Measurements from ENCODE around the gene CUL4B.

Gene CUL4B

GRCh38 chrX:120486786-120487185 lies 74.0 kb downstream of the CUL4B start:
- Histone ChIP-seq H3K27me3 (no peaks in the 10 kb centered on the region), H3K9me3 (no peaks in the 10 kb centered on the region), H3K4me3 (ENCODE audit: low read depth in 1 of 2, low read length in 1 of 2) (no peak overlapping the region)

DNA sequence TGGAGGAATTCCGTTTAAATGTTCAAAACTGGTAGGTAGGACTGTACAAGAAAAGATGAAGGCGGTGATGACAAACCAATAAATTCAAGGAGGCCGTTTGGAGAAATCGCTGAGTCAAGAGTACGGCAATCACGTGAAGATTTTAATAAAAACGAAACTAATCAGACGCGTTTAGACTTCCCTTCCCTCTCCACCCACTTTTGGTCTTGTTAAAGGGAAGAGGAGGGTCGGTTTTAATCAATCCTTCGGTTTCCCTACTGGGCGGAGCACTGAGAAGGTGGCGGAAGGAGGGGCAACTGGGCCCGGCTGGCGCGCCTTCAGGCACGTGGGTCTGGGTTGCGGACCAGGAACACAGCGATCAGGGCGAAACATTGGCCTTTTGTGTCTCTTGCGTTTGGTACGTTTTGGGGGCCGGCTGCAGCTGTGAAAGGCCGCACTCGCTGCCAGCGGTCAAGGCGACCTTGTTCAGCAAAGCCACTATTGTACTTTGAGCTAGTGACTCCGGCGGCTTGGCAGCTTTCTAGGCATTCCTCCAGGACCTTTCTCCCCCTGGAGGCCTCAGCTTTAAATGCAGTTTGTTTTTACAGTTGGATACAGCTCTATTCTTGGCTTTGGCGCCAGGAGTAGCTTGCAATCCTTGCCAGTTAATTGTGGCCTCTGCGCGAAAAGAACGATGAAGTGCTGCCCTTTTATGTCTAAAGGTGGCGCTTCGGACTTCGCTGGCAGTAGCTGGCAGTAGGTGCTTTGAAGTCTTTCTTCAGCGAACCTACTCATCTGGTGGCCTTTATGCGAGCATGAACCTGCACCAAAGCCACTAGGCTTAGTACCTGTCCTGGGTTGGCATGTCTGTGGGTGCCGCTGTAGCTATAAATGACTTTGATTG lies 74.9 kb downstream of the CUL4B start:
- Histone ChIP-seq H3K36me3 (no peaks in the 10 kb centered on the region), H3K4me1 (ENCODE audit: control insufficient read depth in 1 of 2, insufficient read depth in 1 of 2, low read depth in 1 of 2, low read length in 1 of 2) (peaks cover 8 to 13% of the 10 kb centered on the region in 2 experiments), H3K4me3 (ENCODE audit: low read depth in 1 of 2, low read length in 1 of 2) (peak overlapping the region; percentile 48 to 56), H3K27me3 (no peaks in the 10 kb centered on the region), H3K9me3 (no peaks in the 10 kb centered on the region), H3K27ac (peak overlapping the region; percentile 72)
- TF ChIP-seq, protein P1, sequence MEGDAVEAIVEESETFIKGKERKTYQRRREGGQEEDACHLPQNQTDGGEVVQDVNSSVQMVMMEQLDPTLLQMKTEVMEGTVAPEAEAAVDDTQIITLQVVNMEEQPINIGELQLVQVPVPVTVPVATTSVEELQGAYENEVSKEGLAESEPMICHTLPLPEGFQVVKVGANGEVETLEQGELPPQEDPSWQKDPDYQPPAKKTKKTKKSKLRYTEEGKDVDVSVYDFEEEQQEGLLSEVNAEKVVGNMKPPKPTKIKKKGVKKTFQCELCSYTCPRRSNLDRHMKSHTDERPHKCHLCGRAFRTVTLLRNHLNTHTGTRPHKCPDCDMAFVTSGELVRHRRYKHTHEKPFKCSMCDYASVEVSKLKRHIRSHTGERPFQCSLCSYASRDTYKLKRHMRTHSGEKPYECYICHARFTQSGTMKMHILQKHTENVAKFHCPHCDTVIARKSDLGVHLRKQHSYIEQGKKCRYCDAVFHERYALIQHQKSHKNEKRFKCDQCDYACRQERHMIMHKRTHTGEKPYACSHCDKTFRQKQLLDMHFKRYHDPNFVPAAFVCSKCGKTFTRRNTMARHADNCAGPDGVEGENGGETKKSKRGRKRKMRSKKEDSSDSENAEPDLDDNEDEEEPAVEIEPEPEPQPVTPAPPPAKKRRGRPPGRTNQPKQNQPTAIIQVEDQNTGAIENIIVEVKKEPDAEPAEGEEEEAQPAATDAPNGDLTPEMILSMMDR (IDR thresholded peaks at IDR 0.05), result peak; percentile 39

More at GRCh38 chrX:120486786-120487185, 74.0 kb downstream of the CUL4B start:
- H3K4me1 ChIP-seq (ENCODE audit: control insufficient read depth in 1 of 2, insufficient read depth in 1 of 2, low read depth in 1 of 2, low read length in 1 of 2), result peaks cover 8 to 13% of the 10 kb centered on the region in 2 experiments
- no peaks in the 10 kb centered on the region for H3K36me3 ChIP-seq
- TF ChIP-seq, protein P1 (IDR thresholded peaks at IDR 0.05), result no peak
- H3K27ac ChIP-seq, result no peak overlapping the region

- peak overlapping the region; percentile 72 for H3K27ac ChIP-seq
- H3K4me3 ChIP-seq (ENCODE audit: low read depth in 1 of 2, low read length in 1 of 2), result peak overlapping the region; percentile 48 to 56
Observed at GRCh38 chrX:120485315-120485637, 75.5 kb downstream of the CUL4B start.

GRCh38 chrX:120477453-120477852 lies 83.3 kb downstream of the CUL4B start:
- TF ChIP-seq, protein P1 (IDR thresholded peaks at IDR 0.05), result no peak
- Histone ChIP-seq H3K4me1 (ENCODE audit: control insufficient read depth in 1 of 2, insufficient read depth in 1 of 2, low read depth in 1 of 2, low read length in 1 of 2) (peaks cover 13% of the 10 kb centered on the region in 2 experiments), H3K36me3 (no peaks in the 10 kb centered on the region), H3K4me3 (ENCODE audit: low read depth in 1 of 2, low read length in 1 of 2) (no peak overlapping the region), H3K27ac (no peak overlapping the region), H3K27me3 (no peaks in the 10 kb centered on the region), H3K9me3 (no peaks in the 10 kb centered on the region)

More at GRCh38 chrX:120485315-120485637, 75.5 kb downstream of the CUL4B start:
- no peaks in the 10 kb centered on the region for H3K9me3 ChIP-seq
- TF ChIP-seq, protein P1 (IDR thresholded peaks at IDR 0.05), result no peak
- no peaks in the 10 kb centered on the region for H3K36me3 ChIP-seq
- peaks cover 8 to 13% of the 10 kb centered on the region in 2 experiments for H3K4me1 ChIP-seq (ENCODE audit: control insufficient read depth in 1 of 2, insufficient read depth in 1 of 2, low read depth in 1 of 2, low read length in 1 of 2)
- H3K27me3 ChIP-seq, result no peaks in the 10 kb centered on the region

DNA sequence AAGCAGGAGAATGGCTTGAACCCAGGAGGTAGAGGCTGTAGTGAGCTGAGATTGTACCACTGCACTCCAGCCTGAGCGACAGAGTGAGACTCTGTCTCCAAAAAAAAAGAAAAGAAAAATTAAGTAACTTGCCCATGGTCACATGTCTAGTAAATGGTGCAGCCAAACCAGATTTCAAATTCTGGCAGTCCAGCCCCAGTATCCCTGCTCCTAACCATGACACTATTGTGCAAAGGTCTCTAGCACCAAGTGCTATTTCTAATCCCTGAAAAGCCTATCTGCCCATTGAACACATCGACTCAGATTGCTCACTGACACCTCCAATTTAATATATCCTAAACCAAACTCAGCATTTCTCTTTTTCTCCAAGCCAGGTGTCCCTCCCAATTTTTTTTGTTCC lies 84.0 kb downstream of the CUL4B start:
- Histone ChIP-seq H3K27ac (no peak overlapping the region), H3K36me3 (no peaks in the 10 kb centered on the region), H3K4me3 (ENCODE audit: low read depth in 1 of 2, low read length in 1 of 2) (no peak overlapping the region), H3K27me3 (no peaks in the 10 kb centered on the region), H3K9me3 (no peaks in the 10 kb centered on the region), H3K4me1 (ENCODE audit: control insufficient read depth in 1 of 2, insufficient read depth in 1 of 2, low read depth in 1 of 2, low read length in 1 of 2) (peaks cover 13% of the 10 kb centered on the region in 2 experiments)
- TF ChIP-seq, protein P1 (IDR thresholded peaks at IDR 0.05), result no peak
